ENCODE data around the gene MACROD2.

Gene MACROD2

GRCh38 chr20:15622368-15622767 is 1627.1 kb downstream of the MACROD2 start (continued):
- TF ChIP-seq RARB (CRISPR knock-in tag; IDR thresholded peaks at IDR 0.05): no peak
- TF ChIP-seq, protein P1, sequence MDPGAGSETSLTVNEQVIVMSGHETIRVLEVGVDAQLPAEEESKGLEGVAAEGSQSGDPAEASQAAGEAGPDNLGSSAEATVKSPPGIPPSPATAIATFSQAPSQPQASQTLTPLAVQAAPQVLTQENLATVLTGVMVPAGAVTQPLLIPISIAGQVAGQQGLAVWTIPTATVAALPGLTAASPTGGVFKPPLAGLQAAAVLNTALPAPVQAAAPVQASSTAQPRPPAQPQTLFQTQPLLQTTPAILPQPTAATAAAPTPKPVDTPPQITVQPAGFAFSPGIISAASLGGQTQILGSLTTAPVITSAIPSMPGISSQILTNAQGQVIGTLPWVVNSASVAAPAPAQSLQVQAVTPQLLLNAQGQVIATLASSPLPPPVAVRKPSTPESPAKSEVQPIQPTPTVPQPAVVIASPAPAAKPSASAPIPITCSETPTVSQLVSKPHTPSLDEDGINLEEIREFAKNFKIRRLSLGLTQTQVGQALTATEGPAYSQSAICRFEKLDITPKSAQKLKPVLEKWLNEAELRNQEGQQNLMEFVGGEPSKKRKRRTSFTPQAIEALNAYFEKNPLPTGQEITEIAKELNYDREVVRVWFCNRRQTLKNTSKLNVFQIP (CRISPR knock-in tag; IDR thresholded peaks at IDR 0.05; ENCODE audit: borderline replicate concordance, low read depth): no peak

DNA sequence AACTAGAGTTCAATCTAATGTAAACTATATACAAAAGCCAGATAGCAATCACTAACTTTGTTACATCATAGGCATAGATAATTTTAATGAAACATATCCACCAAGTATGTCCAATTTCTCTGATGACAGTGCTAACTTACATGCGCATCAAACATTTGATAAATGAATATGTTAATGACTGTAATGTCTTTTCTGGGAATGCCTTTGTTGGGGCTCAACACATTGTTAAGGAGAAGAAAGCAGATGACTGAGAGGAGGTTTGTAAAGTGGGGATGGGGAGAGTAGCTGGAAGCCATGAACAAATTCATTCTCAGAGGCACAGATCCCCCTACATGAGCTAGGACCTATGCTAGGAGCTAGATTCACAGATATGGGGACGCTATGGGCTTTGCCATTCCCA is 1627.9 kb downstream of the MACROD2 start:
- no peak for TF ChIP-seq ZNF565 (CRISPR knock-in tag; conservative IDR thresholded peaks at IDR 0.05; ENCODE audit: low read depth)
- no peak for TF ChIP-seq TOX (CRISPR knock-in tag; IDR thresholded peaks at IDR 0.05; ENCODE audit: borderline replicate concordance)
- TF ChIP-seq ZNF8 (CRISPR knock-in tag; IDR thresholded peaks at IDR 0.05): no peak
- no peak for TF ChIP-seq TCF4 (CRISPR knock-in tag; IDR thresholded peaks at IDR 0.05; ENCODE audit: borderline replicate concordance)
- TF ChIP-seq, protein P2, sequence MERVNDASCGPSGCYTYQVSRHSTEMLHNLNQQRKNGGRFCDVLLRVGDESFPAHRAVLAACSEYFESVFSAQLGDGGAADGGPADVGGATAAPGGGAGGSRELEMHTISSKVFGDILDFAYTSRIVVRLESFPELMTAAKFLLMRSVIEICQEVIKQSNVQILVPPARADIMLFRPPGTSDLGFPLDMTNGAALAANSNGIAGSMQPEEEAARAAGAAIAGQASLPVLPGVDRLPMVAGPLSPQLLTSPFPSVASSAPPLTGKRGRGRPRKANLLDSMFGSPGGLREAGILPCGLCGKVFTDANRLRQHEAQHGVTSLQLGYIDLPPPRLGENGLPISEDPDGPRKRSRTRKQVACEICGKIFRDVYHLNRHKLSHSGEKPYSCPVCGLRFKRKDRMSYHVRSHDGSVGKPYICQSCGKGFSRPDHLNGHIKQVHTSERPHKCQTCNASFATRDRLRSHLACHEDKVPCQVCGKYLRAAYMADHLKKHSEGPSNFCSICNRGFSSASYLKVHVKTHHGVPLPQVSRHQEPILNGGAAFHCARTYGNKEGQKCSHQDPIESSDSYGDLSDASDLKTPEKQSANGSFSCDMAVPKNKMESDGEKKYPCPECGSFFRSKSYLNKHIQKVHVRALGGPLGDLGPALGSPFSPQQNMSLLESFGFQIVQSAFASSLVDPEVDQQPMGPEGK (CRISPR knock-in tag; IDR thresholded peaks at IDR 0.05; ENCODE audit: borderline replicate concordance): no peak
- TF ChIP-seq ZFP3 (CRISPR knock-in tag; IDR thresholded peaks at IDR 0.05): no peak
- no peak for TF ChIP-seq RARB (CRISPR knock-in tag; IDR thresholded peaks at IDR 0.05)
- TF ChIP-seq SNAI2 (CRISPR knock-in tag; IDR thresholded peaks at IDR 0.05): no peak
- TF ChIP-seq, protein P3, sequence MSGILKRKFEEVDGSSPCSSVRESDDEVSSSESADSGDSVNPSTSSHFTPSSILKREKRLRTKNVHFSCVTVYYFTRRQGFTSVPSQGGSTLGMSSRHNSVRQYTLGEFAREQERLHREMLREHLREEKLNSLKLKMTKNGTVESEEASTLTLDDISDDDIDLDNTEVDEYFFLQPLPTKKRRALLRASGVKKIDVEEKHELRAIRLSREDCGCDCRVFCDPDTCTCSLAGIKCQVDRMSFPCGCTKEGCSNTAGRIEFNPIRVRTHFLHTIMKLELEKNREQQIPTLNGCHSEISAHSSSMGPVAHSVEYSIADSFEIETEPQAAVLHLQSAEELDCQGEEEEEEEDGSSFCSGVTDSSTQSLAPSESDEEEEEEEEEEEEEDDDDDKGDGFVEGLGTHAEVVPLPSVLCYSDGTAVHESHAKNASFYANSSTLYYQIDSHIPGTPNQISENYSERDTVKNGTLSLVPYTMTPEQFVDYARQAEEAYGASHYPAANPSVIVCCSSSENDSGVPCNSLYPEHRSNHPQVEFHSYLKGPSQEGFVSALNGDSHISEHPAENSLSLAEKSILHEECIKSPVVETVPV (CRISPR knock-in tag; IDR thresholded peaks at IDR 0.05): no peak
- TF ChIP-seq OSR1 (CRISPR knock-in tag; IDR thresholded peaks at IDR 0.05): no peak
- TF ChIP-seq ZNF70 (CRISPR knock-in tag; IDR thresholded peaks at IDR 0.05): no peak
- no peak for TF ChIP-seq ESRRG (CRISPR knock-in tag; IDR thresholded peaks at IDR 0.05)
- no peak for TF ChIP-seq GLIS3 (CRISPR knock-in tag; IDR thresholded peaks at IDR 0.05)
- TF ChIP-seq CSDC2 (CRISPR knock-in tag; IDR thresholded peaks at IDR 0.05): no peak
- no peak for TF ChIP-seq ISL1 (CRISPR knock-in tag; IDR thresholded peaks at IDR 0.05)
- TF ChIP-seq, protein P4, sequence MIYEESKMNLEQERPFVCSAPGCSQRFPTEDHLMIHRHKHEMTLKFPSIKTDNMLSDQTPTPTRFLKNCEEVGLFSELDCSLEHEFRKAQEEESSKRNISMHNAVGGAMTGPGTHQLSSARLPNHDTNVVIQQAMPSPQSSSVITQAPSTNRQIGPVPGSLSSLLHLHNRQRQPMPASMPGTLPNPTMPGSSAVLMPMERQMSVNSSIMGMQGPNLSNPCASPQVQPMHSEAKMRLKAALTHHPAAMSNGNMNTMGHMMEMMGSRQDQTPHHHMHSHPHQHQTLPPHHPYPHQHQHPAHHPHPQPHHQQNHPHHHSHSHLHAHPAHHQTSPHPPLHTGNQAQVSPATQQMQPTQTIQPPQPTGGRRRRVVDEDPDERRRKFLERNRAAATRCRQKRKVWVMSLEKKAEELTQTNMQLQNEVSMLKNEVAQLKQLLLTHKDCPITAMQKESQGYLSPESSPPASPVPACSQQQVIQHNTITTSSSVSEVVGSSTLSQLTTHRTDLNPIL (CRISPR knock-in tag; IDR thresholded peaks at IDR 0.05; ENCODE audit: low read depth): no peak
- no peak for TF ChIP-seq ARNTL (CRISPR knock-in tag; IDR thresholded peaks at IDR 0.05; ENCODE audit: borderline replicate concordance, low read depth)
- no peak for TF ChIP-seq PPARA (CRISPR knock-in tag; IDR thresholded peaks at IDR 0.05; ENCODE audit: borderline replicate concordance)
- no peak for TF ChIP-seq ZC3H10 (CRISPR knock-in tag; IDR thresholded peaks at IDR 0.05)
- TF ChIP-seq TSHZ2 (CRISPR knock-in tag; IDR thresholded peaks at IDR 0.05): no peak
- ATAC-seq: no peak

GRCh38 chr20:15625981-15626380 is 1630.7 kb downstream of the MACROD2 start:
- no peak for ATAC-seq
- TF ChIP-seq ZNF565 (CRISPR knock-in tag; conservative IDR thresholded peaks at IDR 0.05; ENCODE audit: low read depth) (no peak), ZNF70 (CRISPR knock-in tag; IDR thresholded peaks at IDR 0.05) (no peak), CSDC2 (CRISPR knock-in tag; IDR thresholded peaks at IDR 0.05) (no peak), ISL1 (CRISPR knock-in tag; IDR thresholded peaks at IDR 0.05) (no peak), ARNTL (CRISPR knock-in tag; IDR thresholded peaks at IDR 0.05; ENCODE audit: borderline replicate concordance, low read depth) (no peak), OSR1 (CRISPR knock-in tag; IDR thresholded peaks at IDR 0.05) (no peak), TSHZ2 (CRISPR knock-in tag; IDR thresholded peaks at IDR 0.05) (no peak), TOX (CRISPR knock-in tag; IDR thresholded peaks at IDR 0.05; ENCODE audit: borderline replicate concordance) (no peak), ZFP3 (CRISPR knock-in tag; IDR thresholded peaks at IDR 0.05) (no peak), ZNF8 (CRISPR knock-in tag; IDR thresholded peaks at IDR 0.05) (no peak), SNAI2 (CRISPR knock-in tag; IDR thresholded peaks at IDR 0.05) (no peak)
- TF ChIP-seq, protein P4 (CRISPR knock-in tag; IDR thresholded peaks at IDR 0.05; ENCODE audit: low read depth): no peak
- TF ChIP-seq, protein P2 (CRISPR knock-in tag; IDR thresholded peaks at IDR 0.05; ENCODE audit: borderline replicate concordance): no peak
